Embryonic facial prominence (tissue), 1 donor: ENCODE data around the gene PKIG.
"Not testable (repeated sequence)": the region's sequence is repeated elsewhere in the genome, so short reads cannot be mapped to it uniquely, and the experiment has no call there.

Experiments
- DNase-seq: peaks from one replicate; pipeline ENCODE4 v3.0.0-alpha.2; 2016; ENCODE audit errors: extremely low spot score

Gene PKIG

GRCh38 chr20:44582311-44583025, at the start of gene PKIG:
Gene PKIG (plus strand): TSS chr20:44582579. CDS start chr20:44614557, 31,978 bp downstream.
- DNase-seq = no peak

- DNase-seq = no peak
Observed at GRCh38 chr20:44532981-44533331, 49.4 kb upstream of the PKIG start.

GRCh38 chr20:44533928-44534327, 48.5 kb upstream of the PKIG start:
- DNase-seq = no peak

GRCh38 chr20:44536175-44536574, 46.2 kb upstream of the PKIG start:
- DNase-seq = no peak

- no peak for DNase-seq
Observed at GRCh38 chr20:44537993-44538392, 44.4 kb upstream of the PKIG start.

GRCh38 chr20:44540834-44541233, 41.5 kb upstream of the PKIG start:
- DNase-seq = no peak

GRCh38 chr20:44541992-44542391, 40.4 kb upstream of the PKIG start:
- no peak for DNase-seq

- DNase-seq = no peak
Observed at GRCh38 chr20:44542890-44543289, 39.5 kb upstream of the PKIG start.

GRCh38 chr20:44543358-44543757, 39.0 kb upstream of the PKIG start:
- no peak for DNase-seq

GRCh38 chr20:44544263-44544662, 38.1 kb upstream of the PKIG start:
- no peak for DNase-seq

- DNase-seq = no peak
Observed at GRCh38 chr20:44547419-44547818, 35.0 kb upstream of the PKIG start.

GRCh38 chr20:44549123-44549522, 33.3 kb upstream of the PKIG start:
- no peak for DNase-seq

GRCh38 chr20:44552050-44552449, 30.3 kb upstream of the PKIG start:
- no peak for DNase-seq

GRCh38 chr20:44552568-44552949, 29.8 kb upstream of the PKIG start:
- DNase-seq = no peak

GRCh38 chr20:44552950-44553908, 29.1 kb upstream of the PKIG start:
- DNase-seq = no peak

- no peak for DNase-seq
Observed at GRCh38 chr20:44559302-44559701, 23.1 kb upstream of the PKIG start.

- no peak for DNase-seq
Observed at GRCh38 chr20:44560229-44560628, 22.1 kb upstream of the PKIG start.

- not testable (repeated sequence) for DNase-seq
Observed at GRCh38 chr20:44560818-44561217, 21.6 kb upstream of the PKIG start.

- no peak for DNase-seq
Observed at GRCh38 chr20:44561876-44562275, 20.5 kb upstream of the PKIG start.

- no peak for DNase-seq
Observed at GRCh38 chr20:44566018-44566417, 16.4 kb upstream of the PKIG start.

- no peak for DNase-seq
Observed at GRCh38 chr20:44566811-44567210, 15.6 kb upstream of the PKIG start.

GRCh38 chr20:44570367-44570766, 12.0 kb upstream of the PKIG start:
- no peak for DNase-seq

- DNase-seq = no peak
Observed at GRCh38 chr20:44571362-44571988, 10.9 kb upstream of the PKIG start.
